ENCODE measurements around the gene FFAR2.
A peak's percentile ranks its signal among the peaks of the same experiment; 100 is the strongest.

The FFAR2 gene

DNA sequence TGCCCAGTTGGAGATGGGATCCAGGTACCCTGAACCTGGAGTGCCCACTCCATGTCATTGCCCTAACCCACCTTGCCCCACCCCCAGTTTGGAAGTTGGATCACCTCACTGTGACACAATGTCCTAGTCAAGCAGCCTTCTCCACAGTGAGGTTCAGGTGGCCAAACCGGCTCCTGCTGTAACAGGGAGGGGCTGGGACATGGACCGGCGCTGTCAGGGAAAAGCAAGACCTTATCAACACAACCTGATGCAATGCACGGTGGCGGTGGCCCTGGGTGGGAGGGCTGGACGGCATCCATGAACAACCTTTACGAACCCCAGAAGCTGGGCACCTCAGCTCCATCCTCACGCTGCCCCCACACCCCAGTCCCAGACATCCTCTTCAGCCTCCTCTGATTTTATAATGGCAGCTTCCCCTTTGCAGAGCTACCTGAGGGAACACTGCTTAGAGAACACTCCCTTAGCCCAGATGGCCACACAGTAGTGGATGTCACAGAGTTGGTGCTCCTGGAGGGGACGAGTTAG lies 43.8 kb downstream of the FFAR2 start:
- no peak for FAIRE-seq

DNA sequence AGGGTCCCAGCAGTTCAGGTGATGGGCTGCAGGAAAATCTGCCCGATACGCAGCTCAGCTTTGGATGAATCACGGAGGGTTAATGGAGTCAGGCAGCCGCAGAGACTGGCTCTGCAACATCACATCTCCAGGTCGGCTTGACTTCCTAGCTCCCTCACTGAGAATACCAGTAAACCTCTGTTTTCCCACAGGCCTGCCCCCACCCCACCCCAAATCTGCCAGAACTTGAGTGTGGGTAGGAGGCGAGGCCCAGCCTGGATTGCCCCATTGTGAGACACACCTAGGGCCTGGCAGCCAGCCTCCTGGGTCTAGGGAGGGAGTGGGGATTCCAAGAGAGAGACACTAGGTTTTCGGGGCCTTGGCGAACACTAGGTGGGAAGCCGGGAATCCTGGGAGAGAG lies 45.9 kb downstream of the FFAR2 start:
- no peak for FAIRE-seq

DNA sequence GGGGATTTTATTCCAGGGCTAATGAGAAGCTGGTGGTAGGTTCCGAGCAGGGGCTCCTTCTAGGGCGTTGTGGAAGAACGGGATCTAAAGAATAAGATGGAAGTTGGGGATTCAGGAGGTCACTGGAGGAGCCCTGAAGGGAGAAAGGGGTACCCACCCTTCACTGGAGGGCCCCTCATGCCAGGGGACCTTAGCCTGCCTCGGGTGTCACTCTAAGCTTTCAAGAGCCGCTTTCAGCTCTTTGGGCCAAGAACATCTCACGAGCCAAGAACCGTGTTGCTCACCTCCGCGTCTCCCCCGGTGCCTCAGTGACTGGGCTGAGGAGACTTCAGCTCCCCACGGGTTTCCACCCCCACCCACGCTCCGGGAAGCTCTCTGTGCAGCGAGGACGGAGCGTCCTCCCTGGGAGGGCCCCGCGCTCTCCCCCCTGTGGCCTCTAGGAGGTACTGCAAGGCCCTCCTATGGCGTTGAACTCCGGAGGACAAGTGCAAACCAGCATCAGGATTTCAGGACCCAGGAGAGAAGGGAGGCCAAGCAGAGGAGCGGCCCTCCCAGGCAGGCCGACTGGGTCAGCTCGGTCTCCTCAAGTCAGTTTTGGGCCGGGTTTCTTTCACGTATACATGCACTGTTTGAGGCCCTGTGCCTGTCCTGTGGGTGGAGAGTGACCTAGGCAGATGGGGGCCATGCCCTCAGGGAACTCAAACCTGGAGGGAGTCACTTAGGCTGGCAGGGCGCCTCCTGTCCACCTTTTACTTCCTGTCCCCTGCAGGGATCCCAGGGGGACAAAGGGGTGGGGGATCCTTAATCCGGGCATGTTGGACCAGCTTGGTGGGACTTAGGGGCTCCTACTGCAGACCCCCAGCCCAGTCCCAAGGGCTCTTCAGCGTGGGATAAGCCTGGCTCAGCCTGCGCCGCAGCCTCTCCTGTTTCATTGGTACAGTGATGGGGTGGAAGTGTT lies 47.3 kb downstream of the FFAR2 start:
- peak; percentile 27 for FAIRE-seq

DNA sequence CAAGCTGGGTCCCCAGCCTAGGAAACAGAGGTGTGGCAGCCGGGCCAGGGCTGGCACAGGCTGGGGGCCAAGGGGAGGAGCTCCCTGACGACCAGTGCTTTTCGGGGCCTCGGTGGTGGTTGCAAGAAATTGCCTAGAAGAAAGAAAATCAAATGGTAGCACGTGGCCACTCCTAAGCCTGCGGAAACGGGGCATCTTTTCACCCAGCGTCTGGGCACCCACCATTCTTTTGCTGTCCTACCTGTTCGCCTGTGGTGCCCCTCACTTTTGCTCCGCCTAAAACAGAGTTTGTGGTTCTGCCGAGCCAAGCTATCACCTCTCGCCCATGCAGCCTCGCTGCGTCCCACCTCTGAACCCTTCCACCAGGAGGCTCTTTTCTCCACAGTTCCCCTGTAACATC lies 49.3 kb downstream of the FFAR2 start:
- FAIRE-seq = no peak

DNA sequence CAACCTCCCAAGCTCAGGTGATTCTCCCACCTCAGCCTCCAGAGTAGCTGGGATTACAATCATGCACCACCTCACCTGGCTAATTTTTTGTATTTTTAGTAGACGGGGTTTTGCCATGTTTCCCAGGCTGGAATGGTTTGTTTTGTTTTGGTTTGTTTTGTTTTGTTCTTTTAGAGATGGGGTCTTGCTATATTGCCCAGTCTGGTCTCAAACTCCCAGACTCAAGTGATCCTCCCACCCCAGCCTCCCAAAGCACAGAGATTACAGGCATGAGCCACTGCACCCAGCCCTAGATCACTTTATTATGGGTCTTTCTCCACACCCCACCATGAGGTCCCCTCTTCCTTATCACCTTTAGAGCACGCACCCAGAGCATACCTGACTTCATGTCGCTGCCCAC lies 50.2 kb downstream of the FFAR2 start:
- no peak for FAIRE-seq

DNA sequence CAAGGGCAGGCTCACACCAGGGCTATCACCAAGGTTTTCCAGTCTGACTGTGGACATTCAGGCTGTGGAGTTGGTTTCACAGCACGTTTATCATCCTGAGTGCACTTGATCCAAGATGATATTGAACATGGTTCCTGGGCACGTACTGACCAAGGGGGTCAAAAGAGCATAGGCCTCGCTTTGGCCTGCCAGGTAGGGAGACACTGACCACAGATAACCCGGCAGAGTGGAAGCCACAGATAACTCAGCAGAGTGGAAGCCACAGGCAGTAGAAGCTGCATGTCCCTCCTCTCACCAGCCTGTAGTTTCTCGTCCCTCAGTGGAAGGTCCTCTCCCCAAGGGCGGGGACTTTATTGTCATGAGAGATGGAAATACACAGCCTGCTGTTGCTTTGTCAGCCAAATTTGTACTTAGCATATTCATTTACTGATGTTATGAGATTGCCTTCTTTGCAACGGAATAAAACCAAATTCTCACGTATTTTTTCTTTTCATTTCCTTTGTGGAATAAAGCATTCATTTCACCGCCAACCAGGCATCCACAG lies 51.0 kb downstream of the FFAR2 start:
- FAIRE-seq = no peak

DNA sequence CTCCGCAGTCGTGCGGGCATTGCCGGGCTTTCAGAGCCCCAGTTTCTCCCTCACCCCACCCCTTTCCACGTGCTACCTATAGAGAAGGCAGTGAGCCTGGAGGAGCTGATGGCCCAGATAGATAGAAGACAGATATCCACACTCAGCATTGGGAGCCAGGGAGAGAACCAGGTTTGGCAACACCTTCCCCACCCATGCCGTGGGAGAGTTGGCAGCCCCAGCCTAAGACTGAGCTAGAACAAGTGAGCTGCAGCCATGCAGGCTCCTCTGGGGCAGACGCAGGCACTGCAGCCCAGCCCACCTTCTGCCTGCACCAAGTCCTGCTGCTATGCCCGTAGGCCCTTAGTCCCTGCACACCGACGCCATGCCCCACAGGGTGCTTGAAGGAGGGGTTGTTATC lies 52.6 kb downstream of the FFAR2 start:
- no peak for FAIRE-seq
